Neuron (in vitro differentiated cells): ENCODE data around the gene RNF130.

Source experiments
- H2AFZ ChIP-seq: one replicate; pipeline ENCODE4 v1.6.1; 2013; ENCODE audit warnings: low read depth, mild to moderate bottlenecking, inconsistent platforms, low read length, moderate library complexity
- H3K27me3 ChIP-seq: one replicate; pipeline ENCODE4 v1.6.1; 2013; ENCODE audit warnings: low read length; ENCODE audit not compliant: insufficient read depth
- H3K36me3 ChIP-seq: one replicate; pipeline ENCODE4 v1.6.1; 2013; ENCODE audit warnings: low read length; ENCODE audit not compliant: insufficient read depth
- H3K4me1 ChIP-seq: one replicate; pipeline ENCODE4 v1.6.1; 2013; ENCODE audit warnings: low read length; ENCODE audit not compliant: insufficient read depth
- H3K4me3 ChIP-seq: 2 replicates; pipeline ENCODE4 v1.5.1; 2013; ENCODE audit warnings: mild to moderate bottlenecking, low read length, moderate library complexity
- H3K9me3 ChIP-seq: one replicate; pipeline ENCODE4 v1.6.1; 2013; ENCODE audit warnings: low read length

The RNF130 gene

DNA sequence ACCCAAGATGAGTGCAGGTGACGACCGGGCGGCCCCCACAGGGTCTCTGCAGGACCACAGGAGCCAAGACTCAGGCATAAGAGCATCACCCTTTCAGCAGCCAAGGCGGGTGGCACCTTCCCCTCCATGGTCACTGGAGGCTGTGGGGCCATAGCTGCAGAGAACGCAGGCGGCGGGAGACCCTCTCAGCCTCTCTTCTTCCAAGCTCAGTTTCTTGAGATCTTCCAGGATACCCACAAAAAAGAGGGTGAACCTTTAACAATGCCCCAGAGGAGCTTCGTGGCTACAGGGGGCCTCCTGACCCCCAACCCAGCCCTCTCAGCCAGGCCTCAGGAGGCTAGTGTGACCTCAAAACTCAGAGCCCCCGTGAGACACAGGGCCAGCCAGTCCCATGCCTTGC, 158.1 kb downstream of the RNF130 start:
- Histone ChIP-seq H2AFZ (no peak overlapping the region), H3K27me3 (no peaks in the 10 kb centered on the region), H3K9me3 (no peaks in the 10 kb centered on the region)

DNA sequence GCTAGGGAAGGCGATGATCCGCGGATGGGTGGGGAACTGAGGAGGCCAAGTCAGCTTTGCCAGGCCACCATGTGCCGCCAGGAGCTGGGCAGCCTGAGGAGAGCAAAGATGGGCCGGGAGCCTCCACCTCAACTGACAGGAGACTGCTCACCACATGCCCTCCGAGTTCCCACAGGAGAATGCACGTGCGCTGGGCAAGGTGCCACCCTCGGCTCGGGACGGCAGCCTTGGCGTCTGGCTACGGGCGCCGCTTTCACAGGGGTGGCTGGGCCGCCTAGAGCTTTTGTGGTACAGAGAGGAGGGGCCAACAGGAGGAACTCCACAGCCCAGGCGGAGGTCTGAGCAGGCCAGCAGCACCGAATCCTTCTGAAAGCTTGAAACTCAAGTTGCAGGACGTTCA, 158.6 kb downstream of the RNF130 start:
- Histone ChIP-seq H3K4me1 (no peaks in the 10 kb centered on the region), H3K4me3 (no peak overlapping the region), H2AFZ (no peak overlapping the region), H3K36me3 (peaks cover 1% of the 10 kb centered on the region), H3K27me3 (no peaks in the 10 kb centered on the region), H3K9me3 (no peaks in the 10 kb centered on the region)

More for the DNA sequence above, 158.1 kb downstream of the RNF130 start:
- peaks cover 5% of the 10 kb centered on the region for H3K36me3 ChIP-seq
- no peak overlapping the region for H3K4me3 ChIP-seq
- no peaks in the 10 kb centered on the region for H3K4me1 ChIP-seq

DNA sequence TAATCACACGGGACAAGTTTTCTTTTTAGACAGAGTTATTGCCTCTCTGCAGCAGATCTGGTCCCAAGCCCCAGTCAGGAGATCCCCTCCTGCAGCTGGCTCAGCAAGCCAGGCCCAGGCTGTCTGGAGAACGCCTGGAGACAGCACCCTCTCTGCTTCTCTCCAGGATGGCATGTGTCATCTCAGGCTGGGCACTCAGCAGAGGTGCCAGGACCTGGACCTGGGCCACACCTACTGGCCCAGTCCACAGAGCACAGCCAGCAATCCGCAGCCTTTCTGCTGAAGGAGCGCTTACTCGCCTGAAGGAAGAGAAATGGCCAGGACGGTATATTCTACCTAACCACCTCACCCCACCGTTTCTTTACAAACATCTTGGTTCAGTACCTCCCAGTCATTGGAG, 159.2 kb downstream of the RNF130 start:
- Histone ChIP-seq H2AFZ (no peak overlapping the region), H3K4me3 (no peak overlapping the region), H3K36me3 (no peaks in the 10 kb centered on the region), H3K4me1 (no peaks in the 10 kb centered on the region), H3K27me3 (no peaks in the 10 kb centered on the region), H3K9me3 (no peaks in the 10 kb centered on the region)

DNA sequence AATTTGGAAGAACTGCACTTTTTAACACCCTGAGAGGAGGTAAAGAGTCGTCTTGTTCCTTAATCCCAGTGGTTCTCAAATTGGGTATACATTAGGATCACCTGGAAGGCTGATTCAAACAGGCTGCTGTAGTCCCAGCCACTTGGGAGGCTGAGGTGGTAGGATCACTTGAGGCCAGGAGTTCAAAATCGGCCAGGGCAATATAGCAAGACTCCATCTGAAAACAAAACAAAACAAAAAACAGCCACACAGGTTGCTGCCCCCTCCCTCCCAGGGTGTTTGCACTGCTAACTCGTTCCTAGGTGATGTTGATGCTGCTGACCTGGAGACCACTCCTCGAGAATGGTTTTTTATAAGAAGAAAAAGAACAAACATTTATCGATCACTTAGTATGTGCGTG, 162.3 kb downstream of the RNF130 start:
- Histone ChIP-seq H3K4me3 (no peak overlapping the region), H3K36me3 (peaks cover 11% of the 10 kb centered on the region), H2AFZ (no peak overlapping the region)

DNA sequence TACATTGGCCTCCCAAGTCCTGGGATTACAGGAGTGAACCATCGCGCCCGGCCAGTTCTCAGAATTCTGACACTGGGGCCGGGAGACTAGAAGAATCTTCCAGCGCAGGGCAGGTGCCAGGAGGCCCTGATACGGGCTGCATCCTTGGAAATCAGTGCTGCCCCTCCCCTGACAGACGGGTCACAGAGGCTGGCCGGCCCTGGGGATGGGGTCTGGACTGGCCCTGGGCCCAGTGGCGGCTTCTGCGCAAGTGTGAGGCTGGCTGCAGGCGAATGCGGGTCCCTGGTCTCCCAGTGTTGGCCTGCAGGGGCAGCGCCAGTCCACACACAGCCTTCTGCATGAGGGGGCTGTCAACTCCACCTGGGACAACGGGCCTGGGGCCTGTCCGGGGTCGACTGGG, 163.0 kb downstream of the RNF130 start:
- Histone ChIP-seq H3K36me3 (peaks cover 15% of the 10 kb centered on the region), H3K27me3 (no peaks in the 10 kb centered on the region), H3K4me1 (peaks cover 9% of the 10 kb centered on the region), H2AFZ (peak overlapping the region; percentile 48), H3K9me3 (no peaks in the 10 kb centered on the region), H3K4me3 (no peak overlapping the region)

More for the DNA sequence above, 162.3 kb downstream of the RNF130 start:
- peaks cover 9% of the 10 kb centered on the region for H3K4me1 ChIP-seq
- H3K9me3 ChIP-seq = no peaks in the 10 kb centered on the region
- H3K27me3 ChIP-seq = no peaks in the 10 kb centered on the region

DNA sequence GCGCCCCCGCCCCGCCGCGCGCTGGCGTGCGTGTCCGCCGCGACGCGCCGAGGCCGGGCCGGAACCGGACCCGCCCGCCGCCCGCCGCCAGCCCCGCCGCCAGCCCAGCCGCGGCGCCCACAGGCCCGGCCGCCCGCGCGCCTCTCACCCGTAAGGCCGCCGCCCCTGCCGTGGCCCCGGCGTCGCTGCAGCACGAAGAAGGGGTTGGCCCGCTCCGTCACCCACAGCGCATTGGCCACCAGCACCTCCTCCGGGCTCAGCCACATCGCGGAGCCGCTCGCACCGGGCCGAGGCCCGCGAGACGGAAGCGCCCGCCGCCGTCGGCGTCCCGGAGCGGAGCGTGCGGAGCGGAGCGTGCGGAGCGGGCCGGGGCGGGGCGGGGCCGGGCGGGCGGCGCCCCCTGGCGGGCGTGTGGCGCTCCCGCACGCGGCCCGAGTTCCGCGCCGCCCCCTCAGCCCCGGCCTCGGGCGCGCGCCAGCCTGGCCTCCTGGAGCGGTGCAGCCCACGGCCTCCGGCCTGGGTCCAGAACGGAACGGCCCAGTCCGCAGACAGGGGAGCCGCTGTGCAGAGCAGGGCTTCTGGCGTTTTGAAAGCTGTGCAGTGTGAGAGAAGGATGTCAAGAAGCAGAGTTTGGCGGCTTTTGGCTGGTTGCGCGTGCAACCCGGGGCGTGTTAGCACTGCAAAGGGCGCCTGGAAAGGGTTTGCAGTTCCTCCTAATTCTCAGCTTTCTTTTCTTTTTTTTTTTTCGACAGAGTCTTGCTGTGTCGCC, 163.8 kb downstream of the RNF130 start, which contains the start of gene TBC1D9B:
TBC1D9B (minus strand) TSS at position 342 of the 769 bp plus-strand sequence; CDS start at position 266, 76 bp downstream.
- peaks cover 9% of the 10 kb centered on the region for H3K4me1 ChIP-seq
- H3K27me3 ChIP-seq = no peaks in the 10 kb centered on the region
- peaks cover 22% of the 10 kb centered on the region for H3K36me3 ChIP-seq
- H3K9me3 ChIP-seq = no peaks in the 10 kb centered on the region
- peak within 1 kb of the TSS; percentile 76 for H3K4me3 ChIP-seq
- peak within 1 kb of the TSS; percentile 48 for H2AFZ ChIP-seq

DNA sequence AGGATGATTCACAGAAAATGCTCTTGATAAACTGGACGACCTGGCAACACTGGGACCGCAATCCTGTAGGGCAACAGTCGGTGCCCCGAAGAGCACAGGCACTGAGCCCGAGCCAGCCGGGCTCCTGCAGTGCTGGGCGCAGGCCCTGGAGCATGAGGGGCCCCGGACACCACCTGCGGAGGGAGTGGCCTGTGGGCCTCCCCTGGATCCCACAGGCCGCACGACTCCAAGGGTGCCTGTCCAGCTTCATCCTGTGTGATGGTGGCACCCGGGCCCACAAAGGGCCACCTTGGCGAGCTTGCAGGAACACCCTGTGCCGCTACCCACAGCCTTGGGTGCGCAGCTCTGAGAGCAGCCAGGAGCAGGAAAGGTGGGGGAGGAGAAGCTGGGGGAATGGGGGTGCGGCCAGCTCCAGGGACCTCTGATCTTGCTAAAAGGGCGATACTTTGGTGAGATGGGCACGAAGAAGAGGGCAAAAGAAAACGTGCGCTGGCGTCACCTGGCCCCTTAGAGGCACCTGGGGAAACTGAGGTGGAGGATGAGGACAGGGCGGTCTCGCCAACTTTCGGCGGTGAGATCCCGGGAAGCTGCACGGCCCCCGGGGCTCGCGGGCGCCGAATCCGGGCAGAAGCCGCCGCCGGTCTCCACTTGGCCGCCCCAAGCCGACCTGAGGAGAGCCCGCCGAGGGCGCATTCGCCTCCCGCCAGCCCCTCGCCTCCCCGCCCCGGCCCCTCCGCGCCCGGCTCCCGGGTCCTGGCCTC, 164.6 kb downstream of the RNF130 start:
- H3K27me3 ChIP-seq = no peaks in the 10 kb centered on the region
- H3K36me3 ChIP-seq = peaks cover 27% of the 10 kb centered on the region
- H3K4me1 ChIP-seq = peaks cover 9% of the 10 kb centered on the region
- H3K9me3 ChIP-seq = no peaks in the 10 kb centered on the region
- peak overlapping the region; percentile 76 for H3K4me3 ChIP-seq
- peak overlapping the region; percentile 28 for H2AFZ ChIP-seq

DNA sequence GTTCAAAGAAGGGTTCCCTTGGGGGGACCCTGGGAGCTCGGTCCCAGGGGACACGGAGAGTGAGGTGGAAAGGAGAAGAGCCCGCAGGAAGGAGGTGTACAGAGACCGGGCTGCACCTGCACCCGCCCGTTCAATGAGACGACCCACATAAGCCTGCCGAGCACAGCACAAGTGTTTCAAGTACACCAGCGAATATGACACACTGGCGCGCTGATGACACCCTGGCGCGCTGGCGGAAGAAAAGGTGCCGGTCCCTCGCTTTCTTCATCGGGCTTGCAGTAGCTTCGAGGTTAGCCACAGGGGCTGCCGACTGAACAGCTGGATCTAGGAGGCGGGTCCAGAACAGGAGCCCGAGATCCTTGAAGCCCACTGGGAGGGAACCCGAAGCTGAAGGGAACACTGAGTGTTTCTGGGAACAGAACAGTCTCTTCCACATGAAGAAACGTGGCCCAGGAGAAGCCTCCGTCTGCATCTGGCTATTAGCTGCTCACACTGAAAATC, 165.2 kb downstream of the RNF130 start:
- Histone ChIP-seq H2AFZ (no peak overlapping the region), H3K36me3 (peaks cover 28% of the 10 kb centered on the region), H3K4me3 (peak overlapping the region; percentile 76), H3K27me3 (no peaks in the 10 kb centered on the region), H3K9me3 (no peaks in the 10 kb centered on the region), H3K4me1 (peaks cover 9% of the 10 kb centered on the region)

DNA sequence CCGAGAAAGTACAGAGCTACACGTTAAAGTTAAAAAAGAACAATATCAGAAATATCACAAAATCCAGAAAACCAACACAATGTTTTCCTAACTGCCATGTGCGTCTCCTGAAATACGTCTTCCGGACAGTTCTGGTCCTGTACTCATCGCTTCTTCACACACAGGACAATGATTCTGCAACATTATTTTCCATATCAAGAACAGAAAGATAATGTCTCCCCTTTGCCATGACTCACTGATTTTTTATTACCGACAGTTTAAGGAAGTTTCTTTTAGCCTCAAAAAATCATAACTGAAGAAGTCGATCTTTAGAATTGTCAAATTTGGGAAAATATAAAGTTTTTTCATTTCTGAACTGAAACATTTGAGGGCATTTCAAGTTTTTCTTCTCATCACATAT, 166.4 kb downstream of the RNF130 start:
- Histone ChIP-seq H3K4me3 (no peak overlapping the region), H3K27me3 (no peaks in the 10 kb centered on the region), H3K9me3 (no peaks in the 10 kb centered on the region), H3K4me1 (peaks cover 9% of the 10 kb centered on the region), H2AFZ (no peak overlapping the region), H3K36me3 (peaks cover 34% of the 10 kb centered on the region)
